GM12801 (cell line): ENCODE measurements around the gene OMD.

Experiments
- CTCF ChIP-seq: IDR thresholded peaks from one replicate; pipeline ENCODE4 v1.5.1; 2011; ENCODE audit warnings: control low read depth; ENCODE audit not compliant: insufficient read length; ENCODE audit errors: extremely low read depth

The OMD gene

GRCh38 chr9:92408747-92409478 is 15.4 kb downstream of the OMD start:
- TF ChIP-seq CTCF = no peak

- no peak for TF ChIP-seq CTCF
Measured at GRCh38 chr9:92407818-92408217, 16.5 kb downstream of the OMD start.

GRCh38 chr9:92406477-92406876 is 17.8 kb downstream of the OMD start:
- TF ChIP-seq CTCF = no peak

- no peak for TF ChIP-seq CTCF
Measured at GRCh38 chr9:92405818-92406217, 18.5 kb downstream of the OMD start.

- TF ChIP-seq CTCF = no peak
Measured at GRCh38 chr9:92404042-92404836, 20.0 kb downstream of the OMD start, which contains the start of gene OGN. OGN (minus strand) TSS chr9:92404578; CDS start chr9:92403407, 1,171 bp downstream.

- TF ChIP-seq CTCF = no peak
Measured at GRCh38 chr9:92402826-92403745, 21.2 kb downstream of the OMD start.

GRCh38 chr9:92402360-92402759 is 21.9 kb downstream of the OMD start:
- no peak for TF ChIP-seq CTCF
